D341Med (cell line): ENCODE measurements around the gene RMRP.

Experiments used
- DNase-seq: peaks from one replicate; pipeline ENCODE4 v3.0.0; 2012; ENCODE audit warnings: low spot score

Gene RMRP

DNA sequence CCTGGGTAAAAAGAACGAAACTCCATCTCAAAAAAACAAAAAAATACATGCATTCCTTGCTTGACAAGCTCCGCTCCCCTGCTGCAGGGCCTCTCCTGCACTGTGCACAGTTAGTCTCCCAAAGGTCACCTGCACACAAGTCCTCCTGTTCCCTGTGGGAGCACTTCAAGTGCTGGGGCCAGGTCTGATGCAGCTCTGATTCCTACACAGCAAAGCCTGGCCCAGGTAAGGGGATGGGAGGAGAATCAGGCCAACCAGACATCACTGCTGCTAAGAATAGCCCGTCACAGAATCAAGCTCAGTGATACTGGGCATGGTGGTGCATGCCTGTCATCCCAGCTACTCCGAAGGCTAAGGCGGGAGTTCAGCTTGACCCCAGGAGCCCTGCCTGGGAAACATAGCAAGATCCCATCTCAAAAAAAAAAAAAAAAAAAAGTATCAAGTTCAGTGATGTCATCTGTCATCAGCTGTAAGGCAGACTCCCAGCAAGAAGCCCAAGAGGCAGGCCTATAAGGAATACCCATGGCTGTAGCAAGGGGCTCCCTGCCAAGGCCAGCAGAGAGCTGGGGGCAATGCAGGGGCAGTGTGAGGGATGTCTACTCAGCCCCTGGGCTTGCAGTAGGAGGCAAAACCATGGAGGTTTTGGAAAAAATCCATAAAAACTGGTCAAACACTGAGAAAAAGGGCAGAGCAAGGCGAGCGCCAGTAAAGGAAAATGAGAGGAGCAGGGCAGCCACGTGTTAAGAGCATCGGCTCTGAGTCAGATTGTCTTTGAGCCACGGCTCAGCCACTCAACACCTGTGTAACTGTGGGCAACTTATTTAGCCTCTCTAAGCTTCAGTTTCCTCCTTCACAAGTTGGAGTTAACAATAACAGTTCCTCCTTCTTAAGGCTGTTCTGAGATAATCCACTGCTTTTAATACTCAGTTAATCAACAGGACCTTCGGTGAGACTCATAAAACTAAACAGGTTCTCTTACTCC, 28.7 kb upstream of the RMRP start:
- DNase-seq: no peak

DNA sequence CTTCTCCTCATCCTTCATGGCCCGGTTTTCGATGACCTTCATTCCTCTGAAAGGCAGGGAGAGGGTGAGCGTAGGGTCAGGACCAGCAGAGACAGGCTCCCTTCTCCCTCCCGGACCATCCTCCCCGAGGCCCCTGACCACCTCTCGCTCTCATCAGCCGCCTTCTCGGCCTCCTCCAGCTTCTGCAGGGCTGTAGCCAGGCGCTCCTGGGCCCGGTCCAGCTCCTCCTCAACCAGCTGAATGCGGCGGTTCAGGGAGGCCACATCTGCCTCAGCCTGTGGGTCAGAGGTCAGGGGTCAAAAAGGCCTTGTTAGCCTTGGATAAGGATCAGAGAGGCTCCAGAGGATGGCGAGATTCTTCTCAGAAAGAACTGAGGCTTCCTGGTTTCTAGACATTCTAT, 27.7 kb upstream of the RMRP start:
- no peak for DNase-seq

- DNase-seq: no peak
Observed at GRCh38 chr9:35684921-35685320, 27.1 kb upstream of the RMRP start.

DNA sequence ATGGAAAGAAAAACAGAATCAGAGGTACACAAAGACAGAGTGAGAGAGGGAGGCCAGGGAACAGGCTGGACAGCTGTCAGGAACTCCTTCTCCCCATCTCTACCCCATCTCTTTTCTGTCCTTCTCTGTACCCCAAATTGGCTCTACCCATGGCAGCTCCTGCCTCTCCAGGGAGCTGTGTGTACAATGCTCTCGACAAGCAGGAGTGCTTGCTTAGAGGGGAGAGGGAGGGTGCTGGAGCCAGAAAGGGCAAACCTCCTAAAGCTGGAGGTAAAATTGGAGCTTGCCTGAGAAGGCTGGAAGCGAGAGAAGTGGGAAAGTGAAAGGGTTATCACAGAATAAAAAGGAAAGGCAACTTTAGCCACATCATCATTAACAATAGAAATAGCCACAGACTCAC, 25.5 kb upstream of the RMRP start:
- DNase-seq: no peak

GRCh38 chr9:35682520-35683315, 24.9 kb upstream of the RMRP start:
- no peak for DNase-seq

DNA sequence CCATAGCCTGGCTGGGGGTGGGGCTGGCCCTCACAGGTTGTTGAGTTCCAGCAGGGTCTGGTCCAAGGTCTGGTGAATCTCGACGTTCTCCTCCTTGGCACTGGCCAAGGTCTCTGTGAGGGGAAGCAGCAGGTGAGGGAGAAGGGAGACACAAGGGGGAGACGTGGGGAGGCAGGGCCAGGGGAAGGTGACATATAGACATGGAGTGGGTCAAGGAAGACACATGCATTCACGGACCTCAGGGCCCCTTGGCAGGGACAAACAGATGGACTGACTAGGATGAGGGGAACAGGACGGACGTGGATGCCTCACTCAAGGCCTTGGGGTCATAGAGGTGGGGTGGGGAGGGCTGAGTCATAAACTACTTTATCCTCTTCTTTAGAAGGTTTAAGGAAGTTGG, 24.2 kb upstream of the RMRP start:
- no peak for DNase-seq

DNA sequence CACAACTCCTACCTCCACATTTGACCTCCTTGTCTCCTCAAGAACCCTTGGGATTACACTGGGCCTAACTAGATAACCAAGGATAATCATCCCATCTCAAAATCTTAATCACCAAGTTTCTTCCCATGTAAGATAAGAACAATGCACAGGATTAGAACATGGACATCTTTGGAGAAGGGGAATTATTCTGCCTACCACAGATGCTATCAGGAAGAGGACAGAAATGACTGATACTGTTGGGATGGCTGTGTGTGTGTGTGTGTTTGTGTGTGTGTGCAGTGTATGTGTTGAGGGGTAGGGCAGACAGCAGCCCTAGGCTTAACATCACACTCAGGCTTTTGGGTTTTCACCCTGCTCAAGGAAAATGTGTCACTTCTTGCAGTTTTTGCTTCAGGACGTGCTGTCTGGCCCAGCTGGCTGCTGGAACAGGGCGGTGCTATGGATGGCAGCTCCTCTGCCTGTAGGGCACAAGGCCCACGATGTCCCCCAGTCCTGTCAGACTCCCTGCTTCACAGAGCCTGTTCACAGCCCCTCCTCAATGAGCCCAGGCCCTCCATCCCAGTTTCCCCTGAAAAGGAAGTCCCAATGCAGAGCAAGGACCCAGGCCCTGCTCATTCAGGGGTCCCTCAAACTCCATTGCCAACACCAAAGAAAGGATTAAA, 23.7 kb upstream of the RMRP start:
- no peak for DNase-seq

- no peak for DNase-seq
Observed at GRCh38 chr9:35680331-35681105, 22.7 kb upstream of the RMRP start.

GRCh38 chr9:35679766-35680330, 22.0 kb upstream of the RMRP start:
- DNase-seq: no peak

- no peak for DNase-seq
Observed at GRCh38 chr9:35679091-35679490, 21.3 kb upstream of the RMRP start.

DNA sequence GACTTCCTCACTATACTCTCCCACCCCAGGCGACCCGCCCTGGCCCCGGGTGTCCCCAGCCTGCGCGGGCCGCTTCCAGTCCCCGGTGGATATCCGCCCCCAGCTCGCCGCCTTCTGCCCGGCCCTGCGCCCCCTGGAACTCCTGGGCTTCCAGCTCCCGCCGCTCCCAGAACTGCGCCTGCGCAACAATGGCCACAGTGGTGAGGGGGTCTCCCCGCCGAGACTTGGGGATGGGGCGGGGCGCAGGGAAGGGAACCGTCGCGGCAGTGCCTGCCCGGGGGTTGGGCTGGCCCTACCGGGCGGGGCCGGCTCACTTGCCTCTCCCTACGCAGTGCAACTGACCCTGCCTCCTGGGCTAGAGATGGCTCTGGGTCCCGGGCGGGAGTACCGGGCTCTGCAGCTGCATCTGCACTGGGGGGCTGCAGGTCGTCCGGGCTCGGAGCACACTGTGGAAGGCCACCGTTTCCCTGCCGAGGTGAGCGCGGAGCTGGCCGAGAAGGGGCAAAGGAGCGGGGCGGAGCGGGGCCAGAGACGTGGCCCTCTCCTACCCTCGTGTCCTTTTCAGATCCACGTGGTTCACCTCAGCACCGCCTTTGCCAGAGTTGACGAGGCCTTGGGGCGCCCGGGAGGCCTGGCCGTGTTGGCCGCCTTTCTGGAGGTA, 18.0 kb upstream of the RMRP start:
- DNase-seq: no peak

- no peak for DNase-seq
Observed at GRCh38 chr9:35675204-35675603, 17.4 kb upstream of the RMRP start.

DNA sequence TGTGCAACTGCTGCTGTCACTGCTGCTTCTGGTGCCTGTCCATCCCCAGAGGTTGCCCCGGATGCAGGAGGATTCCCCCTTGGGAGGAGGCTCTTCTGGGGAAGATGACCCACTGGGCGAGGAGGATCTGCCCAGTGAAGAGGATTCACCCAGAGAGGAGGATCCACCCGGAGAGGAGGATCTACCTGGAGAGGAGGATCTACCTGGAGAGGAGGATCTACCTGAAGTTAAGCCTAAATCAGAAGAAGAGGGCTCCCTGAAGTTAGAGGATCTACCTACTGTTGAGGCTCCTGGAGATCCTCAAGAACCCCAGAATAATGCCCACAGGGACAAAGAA, 16.2 kb upstream of the RMRP start:
- no peak for DNase-seq

DNA sequence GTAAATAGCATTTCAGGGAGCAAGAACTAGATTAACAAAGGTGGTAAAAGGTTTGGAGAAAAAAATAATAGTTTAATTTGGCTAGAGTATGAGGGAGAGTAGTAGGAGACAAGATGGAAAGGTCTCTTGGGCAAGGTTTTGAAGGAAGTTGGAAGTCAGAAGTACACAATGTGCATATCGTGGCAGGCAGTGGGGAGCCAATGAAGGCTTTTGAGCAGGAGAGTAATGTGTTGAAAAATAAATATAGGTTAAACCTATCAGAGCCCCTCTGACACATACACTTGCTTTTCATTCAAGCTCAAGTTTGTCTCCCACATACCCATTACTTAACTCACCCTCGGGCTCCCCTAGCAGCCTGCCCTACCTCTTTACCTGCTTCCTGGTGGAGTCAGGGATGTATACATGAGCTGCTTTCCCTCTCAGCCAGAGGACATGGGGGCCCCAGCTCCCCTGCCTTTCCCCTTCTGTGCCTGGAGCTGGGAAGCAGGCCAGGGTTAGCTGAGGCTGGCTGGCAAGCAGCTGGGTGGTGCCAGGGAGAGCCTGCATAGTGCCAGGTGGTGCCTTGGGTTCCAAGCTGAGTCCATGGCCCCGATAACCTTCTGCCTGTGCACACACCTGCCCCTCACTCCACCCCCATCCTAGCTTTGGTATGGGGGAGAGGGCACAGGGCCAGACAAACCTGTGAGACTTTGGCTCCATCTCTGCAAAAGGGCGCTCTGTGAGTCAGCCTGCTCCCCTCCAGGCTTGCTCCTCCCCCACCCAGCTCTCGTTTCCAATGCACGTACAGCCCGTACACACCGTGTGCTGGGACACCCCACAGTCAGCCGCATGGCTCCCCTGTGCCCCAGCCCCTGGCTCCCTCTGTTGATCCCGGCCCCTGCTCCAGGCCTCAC, 15.6 kb upstream of the RMRP start, which contains the start of gene CA9:
CA9 (plus strand) TSS at position 797 of the 893 bp plus-strand sequence; CDS start at position 829, 32 bp downstream.
- no peak for DNase-seq

GRCh38 chr9:35669331-35670145, 11.7 kb upstream of the RMRP start:
- no peak for DNase-seq

DNA sequence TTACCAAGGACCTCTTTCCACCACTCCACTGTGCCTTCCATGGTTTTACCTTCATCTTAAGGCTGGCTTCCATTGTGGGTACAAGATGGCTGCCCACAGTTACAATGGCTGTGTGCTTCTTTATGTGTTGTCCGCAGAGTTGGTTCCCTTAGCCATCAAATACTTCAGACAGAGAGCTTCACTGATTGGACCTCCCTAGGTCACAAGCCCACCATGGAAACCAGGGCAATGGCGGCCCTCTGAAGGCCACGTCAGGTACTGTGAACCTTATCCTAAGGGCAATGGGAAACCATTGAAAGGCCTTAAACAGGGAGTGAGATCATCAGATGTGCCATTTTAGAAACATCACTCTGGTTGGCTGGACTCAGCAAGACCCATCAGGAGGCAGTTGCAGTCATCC, 10.1 kb upstream of the RMRP start:
- DNase-seq: no peak

DNA sequence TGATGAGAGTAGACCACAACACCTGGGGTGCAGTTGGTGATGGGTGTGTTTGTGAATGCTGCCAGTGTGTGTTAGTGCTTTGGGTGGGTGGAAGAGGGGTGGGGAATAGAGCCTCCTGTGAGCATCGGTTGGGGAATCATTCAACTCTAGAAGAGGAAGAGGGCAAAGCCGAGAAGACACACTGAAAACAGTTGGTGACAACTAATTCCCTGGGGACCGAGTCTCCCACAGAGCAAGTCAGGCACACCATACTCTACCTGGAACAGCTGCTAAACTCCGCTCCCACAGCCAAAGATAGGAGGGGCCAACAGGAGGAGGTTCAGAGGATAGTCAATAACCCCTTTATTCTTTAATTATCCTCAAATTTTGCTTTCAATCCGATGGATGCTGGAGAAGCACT, 8.7 kb upstream of the RMRP start:
- no peak for DNase-seq

- DNase-seq: no peak
Observed at GRCh38 chr9:35666045-35666444, 8.2 kb upstream of the RMRP start.

GRCh38 chr9:35665471-35665818, 7.6 kb upstream of the RMRP start:
- no peak for DNase-seq
